Neural cell (in vitro differentiated cells): ENCODE results near the gene PPP1R14B. TPM values are rescaled to one million over a fixed set of nuclear protein-coding genes. Genes with fewer than 3 reads are reported as not detected.

Experiments
- H2AFZ ChIP-seq: fragments of 200-600, 300-800 bp; sonication (generic), shearing (Covaris generic); 2 replicates; pipeline ENCODE4 v1.6.0; 2014; ENCODE audit warnings: low read depth, mild to moderate bottlenecking, antibody characterized with exemption, low read length, moderate library complexity
- H3F3A ChIP-seq: fragments of 200-600 bp; shearing (Covaris generic); 2 replicates; pipeline ENCODE4 v1.6.1; 2016; ENCODE audit warnings: mild to moderate bottlenecking, moderate library complexity, mixed read lengths, antibody characterized with exemption, low read length; ENCODE audit not compliant: insufficient read depth, poor library complexity, severe bottlenecking
- H3K27ac ChIP-seq: fragments of 200-600, 300-800 bp; sonication (generic), shearing (Covaris generic); 2 replicates; pipeline ENCODE4 v1.5.1; 2014; ENCODE audit warnings: mild to moderate bottlenecking, low read length, moderate library complexity
- H3K27me3 ChIP-seq: fragments of 300-800, 200-600 bp; sonication (generic), shearing (Covaris generic); 2 replicates; pipeline ENCODE4 v1.6.0; 2014; ENCODE audit warnings: mild to moderate bottlenecking, low read depth, low read length, moderate library complexity; ENCODE audit not compliant: insufficient read depth
- H3K36me3 ChIP-seq: fragments of 300-800, 200-600 bp; sonication (generic), shearing (Covaris generic); 2 replicates; pipeline ENCODE4 v1.5.1; 2014; ENCODE audit warnings: mild to moderate bottlenecking, antibody characterized with exemption, low read length, moderate library complexity; ENCODE audit not compliant: insufficient read depth
- H3K4me2 ChIP-seq: fragments of 300-800, 200-600 bp; sonication (generic), shearing (Covaris generic); 2 replicates; pipeline ENCODE4 v1.6.0; 2014; ENCODE audit warnings: mild to moderate bottlenecking, low read length
- H3K4me3 ChIP-seq: fragments of 300-800, 200-600 bp; sonication (generic), shearing (Covaris generic); 2 replicates; pipeline ENCODE4 v1.5.1; 2014; ENCODE audit warnings: mild to moderate bottlenecking, low read length, moderate library complexity
- H3K79me2 ChIP-seq: fragments of 200-600 bp; shearing (Covaris generic); replicated peaks from 2 replicates; pipeline ENCODE4 v1.6.0; 2014; ENCODE audit warnings: mild to moderate bottlenecking, low read length, moderate library complexity; ENCODE audit not compliant: insufficient read depth
- H3K9ac ChIP-seq: fragments of 300-800, 200-600 bp; sonication (generic), shearing (Covaris generic); 2 replicates; pipeline ENCODE4 v1.6.1; 2016; ENCODE audit warnings: mild to moderate bottlenecking, low read length, mixed read lengths
- H3K9me2 ChIP-seq: fragments of 200-600 bp; shearing (Covaris generic); 2 replicates; pipeline ENCODE4 v1.6.1; 2016; ENCODE audit warnings: mild to moderate bottlenecking, low read length, mixed read lengths; ENCODE audit not compliant: insufficient read depth
- H3K9me3 ChIP-seq: fragments of 200-600, 300-800 bp; sonication (generic), shearing (Covaris generic); 2 replicates; pipeline ENCODE4 v1.6.1; 2016; ENCODE audit warnings: mild to moderate bottlenecking, mixed run types, low read length, moderate library complexity, mixed read lengths
- H4K20me1 ChIP-seq: fragments of 200-600 bp; shearing (Covaris generic); 2 replicates; pipeline ENCODE4 v1.6.1; 2016; ENCODE audit warnings: mild to moderate bottlenecking, mixed run types; ENCODE audit not compliant: insufficient read depth
- EP300 ChIP-seq: fragments of 450-650 bp; conservative IDR thresholded peaks from 2 replicates; pipeline ENCODE4 v1.6.1; 2014; ENCODE audit warnings: antibody characterized with exemption, mild to moderate bottlenecking, moderate library complexity; ENCODE audit not compliant: poor library complexity, severe bottlenecking
- EZH2 ChIP-seq: fragments of 200-600, 300-800 bp; shearing (Covaris generic), sonication (generic); IDR thresholded peaks from 2 replicates; pipeline ENCODE4 v1.6.1; 2014; ENCODE audit warnings: antibody characterized with exemption, low read length, borderline replicate concordance, mild to moderate bottlenecking; ENCODE audit not compliant: insufficient read depth, poor library complexity, severe bottlenecking
- MXI1 ChIP-seq: fragments of 450-650 bp; conservative IDR thresholded peaks from 2 replicates; pipeline ENCODE4 v1.6.1; 2014; ENCODE audit warnings: antibody characterized with exemption, mild to moderate bottlenecking; ENCODE audit not compliant: poor library complexity, severe bottlenecking
- POLR2AphosphoS5 ChIP-seq: IDR thresholded peaks from 2 replicates; pipeline ENCODE4 v1.6.1; 2012
- RAD21 ChIP-seq: fragments of 450-650 bp; conservative IDR thresholded peaks from 2 replicates; pipeline ENCODE4 v1.6.1; 2014; ENCODE audit warnings: antibody characterized with exemption, mild to moderate bottlenecking, moderate library complexity
- SMC3 ChIP-seq: fragments of 450-650 bp; conservative IDR thresholded peaks from 2 replicates; pipeline ENCODE4 v1.6.1; 2014; ENCODE audit warnings: antibody characterized with exemption, mild to moderate bottlenecking, moderate library complexity; ENCODE audit not compliant: poor library complexity
- TAF1 ChIP-seq: IDR thresholded peaks from 2 replicates; pipeline ENCODE4 v1.6.1; 2012; ENCODE audit warnings: low read depth
- polyA plus RNA-seq: library from polyadenylated mRNA; depleted of rRNA; stranded (reverse); fragments of >200 nt; gene quantifications from 2 replicates; pipeline ENCODE4 v1.2.3, GENCODE V29; 2014
- TF ChIP-seq, protein P1 (sequence below): fragments of 450-650 bp; IDR thresholded peaks from 2 replicates; pipeline ENCODE4 v1.5.1; 2014; ENCODE audit warnings: antibody characterized with exemption, mild to moderate bottlenecking, moderate library complexity; ENCODE audit not compliant: poor library complexity, severe bottlenecking
- TF ChIP-seq, protein P2 (sequence below): IDR thresholded peaks from 2 replicates; pipeline ENCODE4 v1.6.1; 2012; ENCODE audit warnings: borderline replicate concordance

Gene PPP1R14B
- polyA plus RNA-seq, 1 donor from 2014 or later = 400 TPM

DNA sequence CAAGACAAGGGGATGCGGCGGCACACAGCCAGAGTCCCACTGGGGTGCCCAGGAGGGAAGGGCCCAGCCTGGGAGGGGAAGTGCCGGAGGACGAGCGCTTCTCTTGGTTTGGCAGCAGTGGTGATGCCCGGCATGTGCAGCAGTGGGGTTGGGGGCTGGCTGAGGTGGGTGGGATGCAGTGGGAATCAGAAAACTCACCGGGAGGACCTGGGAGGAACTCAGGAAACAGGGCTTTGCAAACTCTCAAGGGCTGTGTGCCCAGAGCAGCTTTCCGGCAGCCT is 37.2 kb downstream of the PPP1R14B start:
- H2AFZ ChIP-seq = no peak overlapping the region
- H3K79me2 ChIP-seq = no peaks in the 10 kb centered on the region
- H3K9ac ChIP-seq = no peak overlapping the region
- no peak for TF ChIP-seq EP300
- H3K27ac ChIP-seq = no peak overlapping the region
- H3K9me3 ChIP-seq = no peaks in the 10 kb centered on the region
- H3K9me2 ChIP-seq = no peaks in the 10 kb centered on the region
- no peak overlapping the region for H3K4me2 ChIP-seq
- peaks cover 2% of the 10 kb centered on the region for H3K36me3 ChIP-seq
- no peak overlapping the region for H3K4me3 ChIP-seq
- H3K27me3 ChIP-seq = no peaks in the 10 kb centered on the region
- H4K20me1 ChIP-seq = no peaks in the 10 kb centered on the region
- no peaks in the 10 kb centered on the region for H3F3A ChIP-seq

DNA sequence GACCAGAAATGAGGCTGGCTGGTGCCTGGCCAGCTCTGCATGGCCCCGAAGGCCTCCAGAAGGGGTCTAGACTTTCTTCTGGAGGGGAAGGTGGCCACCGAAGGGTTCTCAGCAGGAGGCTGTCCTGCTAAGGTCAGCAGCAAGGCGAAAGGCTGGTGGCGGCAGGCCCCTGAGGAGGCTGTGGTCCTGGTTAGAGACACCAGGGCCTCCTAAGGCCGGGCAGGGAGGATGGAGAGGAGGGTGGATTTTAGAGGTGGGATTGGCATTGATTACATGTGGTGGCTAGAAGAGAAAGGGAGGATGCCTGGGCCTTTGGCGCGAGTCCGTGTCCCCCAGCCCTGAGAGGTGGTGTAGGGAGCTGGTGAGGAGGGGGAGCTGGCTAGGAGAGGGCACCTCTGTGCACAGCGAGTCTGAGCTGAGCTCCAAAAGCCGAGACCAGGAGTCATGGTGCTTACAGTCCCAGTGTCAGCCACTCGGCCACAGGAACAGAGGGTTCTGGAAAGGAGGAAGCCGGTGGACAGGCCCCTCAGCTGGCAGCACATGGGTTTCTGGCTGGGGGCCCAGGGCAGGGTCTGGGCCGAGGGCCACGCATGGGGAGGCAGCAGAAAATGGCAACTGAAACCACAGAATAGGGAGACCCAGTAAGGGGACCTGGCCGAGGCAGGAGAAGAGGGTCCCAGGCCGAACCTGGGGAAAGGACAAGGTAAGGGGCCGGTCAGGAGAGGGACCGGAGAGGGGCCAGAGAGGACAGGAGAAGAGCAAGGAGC is 37.8 kb downstream of the PPP1R14B start:
- Histone ChIP-seq H3K27ac (no peak overlapping the region), H3K9me2 (no peaks in the 10 kb centered on the region), H3K36me3 (peaks cover 6% of the 10 kb centered on the region), H3K4me2 (no peak overlapping the region), H3K9ac (no peak overlapping the region), H4K20me1 (no peaks in the 10 kb centered on the region), H3K79me2 (no peaks in the 10 kb centered on the region), H3K9me3 (no peaks in the 10 kb centered on the region), H3K27me3 (no peaks in the 10 kb centered on the region), H3F3A (no peaks in the 10 kb centered on the region), H2AFZ (no peak overlapping the region), H3K4me3 (no peak overlapping the region)
- TF ChIP-seq, protein P1, sequence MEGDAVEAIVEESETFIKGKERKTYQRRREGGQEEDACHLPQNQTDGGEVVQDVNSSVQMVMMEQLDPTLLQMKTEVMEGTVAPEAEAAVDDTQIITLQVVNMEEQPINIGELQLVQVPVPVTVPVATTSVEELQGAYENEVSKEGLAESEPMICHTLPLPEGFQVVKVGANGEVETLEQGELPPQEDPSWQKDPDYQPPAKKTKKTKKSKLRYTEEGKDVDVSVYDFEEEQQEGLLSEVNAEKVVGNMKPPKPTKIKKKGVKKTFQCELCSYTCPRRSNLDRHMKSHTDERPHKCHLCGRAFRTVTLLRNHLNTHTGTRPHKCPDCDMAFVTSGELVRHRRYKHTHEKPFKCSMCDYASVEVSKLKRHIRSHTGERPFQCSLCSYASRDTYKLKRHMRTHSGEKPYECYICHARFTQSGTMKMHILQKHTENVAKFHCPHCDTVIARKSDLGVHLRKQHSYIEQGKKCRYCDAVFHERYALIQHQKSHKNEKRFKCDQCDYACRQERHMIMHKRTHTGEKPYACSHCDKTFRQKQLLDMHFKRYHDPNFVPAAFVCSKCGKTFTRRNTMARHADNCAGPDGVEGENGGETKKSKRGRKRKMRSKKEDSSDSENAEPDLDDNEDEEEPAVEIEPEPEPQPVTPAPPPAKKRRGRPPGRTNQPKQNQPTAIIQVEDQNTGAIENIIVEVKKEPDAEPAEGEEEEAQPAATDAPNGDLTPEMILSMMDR = no peak
- TF ChIP-seq MXI1 (no peak), EP300 (no peak), TAF1 (no peak), RAD21 (no peak), EZH2 (no peak), SMC3 (no peak), POLR2AphosphoS5 (no peak)
- TF ChIP-seq, protein P2, sequence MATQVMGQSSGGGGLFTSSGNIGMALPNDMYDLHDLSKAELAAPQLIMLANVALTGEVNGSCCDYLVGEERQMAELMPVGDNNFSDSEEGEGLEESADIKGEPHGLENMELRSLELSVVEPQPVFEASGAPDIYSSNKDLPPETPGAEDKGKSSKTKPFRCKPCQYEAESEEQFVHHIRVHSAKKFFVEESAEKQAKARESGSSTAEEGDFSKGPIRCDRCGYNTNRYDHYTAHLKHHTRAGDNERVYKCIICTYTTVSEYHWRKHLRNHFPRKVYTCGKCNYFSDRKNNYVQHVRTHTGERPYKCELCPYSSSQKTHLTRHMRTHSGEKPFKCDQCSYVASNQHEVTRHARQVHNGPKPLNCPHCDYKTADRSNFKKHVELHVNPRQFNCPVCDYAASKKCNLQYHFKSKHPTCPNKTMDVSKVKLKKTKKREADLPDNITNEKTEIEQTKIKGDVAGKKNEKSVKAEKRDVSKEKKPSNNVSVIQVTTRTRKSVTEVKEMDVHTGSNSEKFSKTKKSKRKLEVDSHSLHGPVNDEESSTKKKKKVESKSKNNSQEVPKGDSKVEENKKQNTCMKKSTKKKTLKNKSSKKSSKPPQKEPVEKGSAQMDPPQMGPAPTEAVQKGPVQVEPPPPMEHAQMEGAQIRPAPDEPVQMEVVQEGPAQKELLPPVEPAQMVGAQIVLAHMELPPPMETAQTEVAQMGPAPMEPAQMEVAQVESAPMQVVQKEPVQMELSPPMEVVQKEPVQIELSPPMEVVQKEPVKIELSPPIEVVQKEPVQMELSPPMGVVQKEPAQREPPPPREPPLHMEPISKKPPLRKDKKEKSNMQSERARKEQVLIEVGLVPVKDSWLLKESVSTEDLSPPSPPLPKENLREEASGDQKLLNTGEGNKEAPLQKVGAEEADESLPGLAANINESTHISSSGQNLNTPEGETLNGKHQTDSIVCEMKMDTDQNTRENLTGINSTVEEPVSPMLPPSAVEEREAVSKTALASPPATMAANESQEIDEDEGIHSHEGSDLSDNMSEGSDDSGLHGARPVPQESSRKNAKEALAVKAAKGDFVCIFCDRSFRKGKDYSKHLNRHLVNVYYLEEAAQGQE = no peak
